ENCODE data around the gene CCDC88B. TPM values are rescaled to one million over a fixed set of nuclear protein-coding genes. Genes with fewer than 3 reads are reported as not detected.

CCDC88B gene
- total RNA-seq, 1 experiment from 2014 or later: 14.7 TPM

GRCh38 chr11:64379817-64380709 is 40.1 kb downstream of the CCDC88B start:
- Histone ChIP-seq H2AFZ (ENCODE audit: low read depth, low read length, poor library complexity, severe bottlenecking) (no peak overlapping the region), H4K20me1 (ENCODE audit: insufficient read depth) (no peaks in the 10 kb centered on the region), H3K36me3 (ENCODE audit: control insufficient read depth in 1 of 2, insufficient read depth in 2 of 2, low read length in 2 of 2) (no peaks in the 10 kb centered on the region), H3K4me2 (ENCODE audit: low read length) (no peak overlapping the region), H3K27ac (ENCODE audit: low read depth, low read length) (no peak overlapping the region; the same call in 1 of the 2 replicates), H3K9ac (ENCODE audit: low read length) (no peak overlapping the region), H3K9me3 (ENCODE audit: control insufficient read depth in 1 of 2, insufficient read depth in 1 of 2, low read depth in 1 of 2, low read length in 2 of 2) (no peaks in the 10 kb centered on the region), H3K4me3 (replicated peaks in 1 of 2; ENCODE audit: low read depth in 1 of 2, low read length in 2 of 2) (no peak overlapping the region), H3K4me1 (ENCODE audit: control insufficient read depth in 1 of 2, insufficient read depth in 2 of 2, low read length in 2 of 2) (peaks cover 8 to 19% of the 10 kb centered on the region in 2 experiments), H3K79me2 (ENCODE audit: insufficient read depth, low read length) (no peaks in the 10 kb centered on the region), H3K9me2 (ENCODE audit: insufficient read depth) (no peaks in the 10 kb centered on the region), H3K27me3 (ENCODE audit: insufficient read depth, low read length) (no peaks in the 10 kb centered on the region)
- ATAC-seq (no peak), DNase-seq (ENCODE audit: low read depth, low spot score) (no peak)
- no TSS peak for BruUV-seq (replicated peaks)
- TF ChIP-seq RAD21 (IDR thresholded peaks at IDR 0.05; ENCODE audit: low read depth): no peak
- TF ChIP-seq SIN3A (IDR thresholded peaks at IDR 0.05; ENCODE audit: low read depth): no peak
- ChIA-PET POLR2A (no interaction called here), CTCF (no interaction called here), RAD21 (ENCODE audit: low non-redundant PET in 1 of 2, low total read pairs in 2 of 2, uncharacterized antibody in 2 of 2, unreplicated experiment in 2 of 2) (no interaction called here)
- intact Hi-C loops (cut with micrococcal nuclease): no loop called here

GRCh38 chr11:64381350-64381749 is 41.3 kb downstream of the CCDC88B start:
- Histone ChIP-seq H2AFZ (ENCODE audit: low read depth, low read length, poor library complexity, severe bottlenecking) (no peak overlapping the region), H3K4me1 (ENCODE audit: control insufficient read depth in 1 of 2, insufficient read depth in 2 of 2, low read length in 2 of 2) (peaks cover 8 to 32% of the 10 kb centered on the region in 2 experiments), H3K79me2 (ENCODE audit: insufficient read depth, low read length) (no peaks in the 10 kb centered on the region), H3K27ac (ENCODE audit: low read depth, low read length) (no peak overlapping the region), H3K9me3 (ENCODE audit: control insufficient read depth in 1 of 2, insufficient read depth in 1 of 2, low read depth in 1 of 2, low read length in 2 of 2) (no peaks in the 10 kb centered on the region), H3K9ac (ENCODE audit: low read length) (no peak overlapping the region), H4K20me1 (ENCODE audit: insufficient read depth) (no peaks in the 10 kb centered on the region), H3K36me3 (ENCODE audit: control insufficient read depth in 1 of 2, insufficient read depth in 2 of 2, low read length in 2 of 2) (no peaks in the 10 kb centered on the region), H3K4me2 (ENCODE audit: low read length) (no peak overlapping the region), H3K4me3 (replicated peaks in 1 of 2; ENCODE audit: low read depth in 1 of 2, low read length in 2 of 2) (no peak overlapping the region), H3K27me3 (ENCODE audit: insufficient read depth, low read length) (no peaks in the 10 kb centered on the region), H3K9me2 (ENCODE audit: insufficient read depth) (no peaks in the 10 kb centered on the region)
- ChIA-PET CTCF (interaction anchor here (0.6 kb wide), 1 partner anchor 321 kb away, joined by 3 read pairs; no protein-coding TSS in a partner anchor), RAD21 (ENCODE audit: low non-redundant PET in 1 of 2, low total read pairs in 2 of 2, uncharacterized antibody in 2 of 2, unreplicated experiment in 2 of 2) (no interaction called here), POLR2A (no interaction called here)
- ATAC-seq (no peak), DNase-seq (ENCODE audit: low read depth, low spot score) (no peak)
- no TSS peak for BruUV-seq (replicated peaks)
- intact Hi-C loops (cut with micrococcal nuclease): no loop called here
- TF ChIP-seq EGR1 (IDR thresholded peaks at IDR 0.05; ENCODE audit: low read depth): no peak
- TF ChIP-seq FOSL1 (IDR thresholded peaks at IDR 0.05; ENCODE audit: low read depth): no peak
- no peak for TF ChIP-seq SIN3A (IDR thresholded peaks at IDR 0.05; ENCODE audit: low read depth)
- TF ChIP-seq SRF (IDR thresholded peaks at IDR 0.05; ENCODE audit: low read depth): no peak
- no peak for TF ChIP-seq MAX (IDR thresholded peaks at IDR 0.05)
- no peak for TF ChIP-seq REST (IDR thresholded peaks at IDR 0.05; ENCODE audit: low read depth)
- no peak for TF ChIP-seq YY1 (IDR thresholded peaks at IDR 0.05; ENCODE audit: extremely low read depth, insufficient replicate concordance, low read depth, low read length)
- TF ChIP-seq CTCF (IDR thresholded peaks at IDR 0.05 in 2 of 3, conservative IDR thresholded peaks at IDR 0.05 in 1 of 3; ENCODE audit: borderline replicate concordance in 1 of 3, insufficient read depth in 1 of 3, low read depth in 2 of 3, low read length in 2 of 3): no peak
- no peak for TF ChIP-seq JUND (IDR thresholded peaks at IDR 0.05)
- TF ChIP-seq RAD21 (IDR thresholded peaks at IDR 0.05; ENCODE audit: low read depth): no peak
- no peak for TF ChIP-seq ELF1 (IDR thresholded peaks at IDR 0.05; ENCODE audit: borderline replicate concordance, low read depth)
- TF ChIP-seq POLR2A (IDR thresholded peaks at IDR 0.05; ENCODE audit: borderline replicate concordance, extremely low read depth, insufficient read depth, insufficient read length): no peak
- TF ChIP-seq EZH2phosphoT487 (IDR thresholded peaks at IDR 0.05; ENCODE audit: borderline replicate concordance): no peak
- no peak for TF ChIP-seq ZNF274 (IDR thresholded peaks at IDR 0.05; ENCODE audit: low read depth, low read length)

All from HCT116 (cell line).